ENCODE data around the gene GALP. TPM values are rescaled to one million over a fixed set of nuclear protein-coding genes. Genes with fewer than 3 reads are reported as not detected.

The GALP gene
- total and polyA plus RNA-seq, 2 experiments from 2014 or later, result not detected

- no peak for TF ChIP-seq ZNF462 (CRISPR knock-in tag; IDR thresholded peaks at IDR 0.05)
Measured at GRCh38 chr19:56146904-56147303, 28.9 kb upstream of the GALP start (continued).

GRCh38 chr19:56147307-56147706 lies 28.5 kb upstream of the GALP start:
- Histone ChIP-seq H3F3A (replicated peaks; ENCODE audit: low read depth) (0 out of 2 replicates have a peak, but pooled peaks cover 6% of the 10 kb centered on the region), H3K9me2 (ENCODE audit: insufficient read depth) (no peaks in the 10 kb centered on the region), H3K36me3 (ENCODE audit: insufficient read depth) (no peaks in the 10 kb centered on the region; the same call in 1 of the 2 replicates), H2AFZ (no peak overlapping the region), H3K4me1 (ENCODE audit: insufficient read depth) (peaks cover 2% of the 10 kb centered on the region; the same call in 1 of the 2 replicates), H3K4me3 (no peak overlapping the region), H4K20me1 (replicated peaks; ENCODE audit: insufficient read depth) (peaks cover 7% of the 10 kb centered on the region; the same call in 1 of the 2 replicates), H3K79me2 (replicated peaks; ENCODE audit: insufficient read depth) (peaks cover 44% of the 10 kb centered on the region), H3K4me2 (no peak overlapping the region), H3K27me3 (ENCODE audit: insufficient read depth) (no peaks in the 10 kb centered on the region), H3K27ac (ENCODE audit: low read depth) (no peak overlapping the region)
- Mint-ChIP-seq H3K4me3 (no peak overlapping the region), H3K27me3 (ENCODE audit: insufficient read depth, low read depth, poor library complexity) (peaks cover 5% of the 10 kb centered on the region), H3K4me1 (peaks cover 12% of the 10 kb centered on the region), H3K27ac (no peak overlapping the region), H3K36me3 (ENCODE audit: low read depth) (peaks cover 34% of the 10 kb centered on the region), H3K9me3 (peaks cover 5% of the 10 kb centered on the region; the same call in 2 of the 3 replicates)
- ATAC-seq (no peak), DNase-seq (ENCODE audit: low spot score) (no peak)
- TF ChIP-seq REST (IDR thresholded peaks at IDR 0.05; ENCODE audit: unreplicated experiment), result no peak
- no peak for TF ChIP-seq CREB1 (CRISPR knock-in tag; IDR thresholded peaks at IDR 0.05; ENCODE audit: low read depth)
- TF ChIP-seq STAT1 (IDR thresholded peaks at IDR 0.05; ENCODE audit: unreplicated experiment), result no peak
- TF ChIP-seq ZNF114 (CRISPR knock-in tag; IDR thresholded peaks at IDR 0.05), result no peak
- no peak for TF ChIP-seq NANOG (IDR thresholded peaks at IDR 0.05; ENCODE audit: borderline replicate concordance)
- no peak for TF ChIP-seq EZH2 (IDR thresholded peaks at IDR 0.05; ENCODE audit: low read depth, unreplicated experiment)
- TF ChIP-seq POLR2AphosphoS5 (IDR thresholded peaks at IDR 0.05; ENCODE audit: low read depth), result no peak
